Subcutaneous adipose tissue (tissue), 4 donors: Measurements from ENCODE around the gene TCAP. TPM values are rescaled to one million over a fixed set of nuclear protein-coding genes. Genes with fewer than 3 reads are reported as not detected.

Source experiments
- CTCF ChIP-seq: fragments of 450-650 bp; IDR thresholded peaks from one replicate; pipeline ENCODE4 v1.5.1; 2016; ENCODE audit warnings: low read depth, mild to moderate bottlenecking, control low read depth, antibody characterized with exemption, moderate library complexity
- total RNA-seq, 4 donors: library from RNA; depleted of rRNA; stranded (reverse); fragments of >200 nt; gene quantifications; one replicate each; pipeline ENCODE4 v1.1.0, GENCODE V29; 2016

TCAP gene
- total RNA-seq, 4 donors from 2014 or later = 0.33 to 6.8 (median 0.66) TPM; not detected in 1

GRCh38 chr17:39661744-39662541 lies 3.2 kb upstream of the TCAP start:
- TF ChIP-seq CTCF = no peak

- TF ChIP-seq CTCF = no peak
Observed at GRCh38 chr17:39662551-39663339, 2.4 kb upstream of the TCAP start.

DNA sequence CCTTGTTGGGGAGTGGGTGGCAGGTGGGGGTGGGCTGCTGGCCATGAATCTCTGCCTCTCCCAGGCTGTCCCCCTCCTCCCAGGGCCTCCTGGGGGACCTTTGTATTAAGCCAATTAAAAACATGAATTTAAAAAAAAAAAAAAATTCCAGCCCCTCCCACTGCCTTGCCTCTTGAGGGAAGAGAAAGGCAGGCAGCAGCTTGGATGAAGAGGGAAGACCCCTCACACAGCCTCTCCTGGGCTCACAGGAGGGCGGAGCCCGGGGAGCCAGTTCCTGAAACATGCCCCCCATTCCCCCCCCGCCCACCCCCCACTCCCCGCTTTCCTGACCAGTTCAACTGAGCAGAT lies 1.8 kb upstream of the TCAP start:
- TF ChIP-seq CTCF = no peak

GRCh38 chr17:39663688-39664580 lies 1.2 kb upstream of the TCAP start:
- TF ChIP-seq CTCF = no peak

GRCh38 chr17:39665642-39666224 lies 584 bp downstream of the TCAP start:
- TF ChIP-seq CTCF = no peak

- no peak for TF ChIP-seq CTCF
Observed at GRCh38 chr17:39666231-39666600, 1.1 kb downstream of the TCAP start.
